UCSD-AML1 (cell line): ENCODE results near the gene UNC5CL.

Experiments used
- DNase-seq: peaks from one replicate; lab custom pipeline; 2025; ENCODE audit not compliant: unreplicated experiment; lab: John Stamatoyannopoulos, UW

Gene UNC5CL

DNA sequence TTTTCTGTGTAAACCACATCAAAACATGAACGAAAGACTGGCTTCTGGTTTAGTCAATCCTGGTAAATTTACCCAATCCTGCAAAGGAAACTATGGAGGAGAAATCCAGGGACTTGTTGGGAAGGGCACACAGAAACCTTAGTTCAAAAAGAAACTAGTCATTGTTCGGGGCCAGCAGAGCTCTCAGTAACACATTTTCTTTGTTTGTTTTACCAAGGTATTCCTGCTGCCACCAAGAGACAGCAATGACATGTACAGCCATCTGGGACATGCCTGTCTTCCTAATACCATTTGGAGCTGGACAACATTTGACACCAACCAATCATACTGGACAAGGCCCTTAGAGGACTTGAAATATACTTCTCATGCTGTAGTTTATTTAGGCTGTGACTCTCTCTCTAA is 24.9 kb upstream of the UNC5CL start:
- no peak for DNase-seq

DNA sequence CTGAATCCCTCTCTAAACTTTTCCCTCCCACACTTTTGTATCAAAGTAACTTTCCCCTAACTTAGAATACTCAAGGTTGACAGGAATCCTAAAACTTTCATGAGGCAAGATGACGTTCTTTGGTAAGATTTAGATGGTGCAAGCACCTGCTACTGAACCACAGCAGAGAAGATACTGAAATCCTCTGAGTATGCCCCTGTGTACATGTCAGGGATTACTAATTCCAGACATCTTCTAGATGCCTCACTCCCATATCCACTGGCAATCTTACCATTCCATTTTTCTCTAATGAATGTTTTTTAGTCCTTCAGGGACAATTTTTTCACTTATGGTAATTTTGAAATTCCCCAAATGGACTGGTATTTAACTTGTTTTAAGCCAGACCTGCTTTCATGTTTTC is 23.0 kb upstream of the UNC5CL start:
- DNase-seq, result no peak

DNA sequence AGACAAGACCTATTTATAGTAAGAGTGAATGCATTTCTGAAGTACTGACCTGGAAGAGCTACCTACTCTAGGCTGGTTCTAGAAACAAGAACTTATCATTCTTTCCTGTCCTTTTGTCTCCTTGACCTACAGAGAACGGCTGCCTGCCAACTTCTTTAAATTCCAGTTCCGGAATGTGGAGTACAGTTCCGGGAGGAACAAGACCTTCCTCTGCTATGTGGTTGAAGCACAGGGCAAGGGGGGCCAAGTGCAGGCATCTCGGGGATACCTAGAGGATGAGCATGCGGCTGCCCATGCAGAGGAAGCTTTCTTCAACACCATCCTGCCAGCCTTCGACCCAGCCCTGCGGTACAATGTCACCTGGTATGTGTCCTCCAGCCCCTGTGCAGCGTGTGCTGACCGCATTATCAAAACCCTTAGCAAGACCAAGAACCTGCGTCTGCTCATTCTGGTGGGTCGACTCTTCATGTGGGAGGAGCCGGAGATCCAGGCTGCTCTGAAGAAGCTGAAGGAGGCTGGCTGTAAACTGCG is 22.2 kb upstream of the UNC5CL start:
- no peak for DNase-seq

DNA sequence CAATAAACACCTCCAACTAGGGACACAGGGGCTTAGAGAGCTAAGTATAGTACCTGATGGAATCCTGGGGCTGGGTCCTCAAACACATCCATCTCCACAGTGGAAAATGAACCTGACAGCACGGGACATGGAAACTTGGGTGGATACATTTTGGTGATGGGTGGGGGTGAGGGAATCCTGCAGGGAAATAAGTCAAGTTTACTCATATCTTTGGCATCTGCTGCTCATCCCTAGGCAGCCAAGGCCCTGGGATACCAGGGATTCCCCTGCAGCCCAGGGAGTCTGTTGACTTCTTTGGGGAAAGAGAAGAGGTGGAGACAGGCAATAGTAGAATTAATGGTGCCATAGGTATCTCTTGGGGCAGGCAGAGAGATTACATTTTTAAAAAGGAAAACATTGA is 20.5 kb upstream of the UNC5CL start:
- DNase-seq, result no peak

DNA sequence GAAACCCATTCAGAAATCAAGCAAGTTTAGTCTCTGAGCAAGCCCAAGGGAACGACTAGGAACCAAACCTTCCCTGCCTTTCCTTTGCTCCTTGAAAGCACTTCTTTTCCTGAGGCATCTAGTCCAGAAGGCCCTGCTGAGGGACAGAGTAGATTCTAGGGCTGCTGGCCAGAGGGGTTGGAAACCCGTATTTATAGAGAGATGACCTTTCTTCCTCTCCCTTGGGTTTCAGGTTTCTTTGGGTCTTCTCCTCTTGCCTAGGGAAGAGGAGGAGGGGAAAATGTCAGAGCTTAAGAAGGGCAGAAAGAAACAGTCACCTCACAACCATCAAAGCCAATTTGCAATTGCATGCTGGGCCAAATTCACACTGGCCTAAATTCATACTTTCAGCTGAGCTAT is 19.8 kb upstream of the UNC5CL start:
- DNase-seq, result no peak

DNA sequence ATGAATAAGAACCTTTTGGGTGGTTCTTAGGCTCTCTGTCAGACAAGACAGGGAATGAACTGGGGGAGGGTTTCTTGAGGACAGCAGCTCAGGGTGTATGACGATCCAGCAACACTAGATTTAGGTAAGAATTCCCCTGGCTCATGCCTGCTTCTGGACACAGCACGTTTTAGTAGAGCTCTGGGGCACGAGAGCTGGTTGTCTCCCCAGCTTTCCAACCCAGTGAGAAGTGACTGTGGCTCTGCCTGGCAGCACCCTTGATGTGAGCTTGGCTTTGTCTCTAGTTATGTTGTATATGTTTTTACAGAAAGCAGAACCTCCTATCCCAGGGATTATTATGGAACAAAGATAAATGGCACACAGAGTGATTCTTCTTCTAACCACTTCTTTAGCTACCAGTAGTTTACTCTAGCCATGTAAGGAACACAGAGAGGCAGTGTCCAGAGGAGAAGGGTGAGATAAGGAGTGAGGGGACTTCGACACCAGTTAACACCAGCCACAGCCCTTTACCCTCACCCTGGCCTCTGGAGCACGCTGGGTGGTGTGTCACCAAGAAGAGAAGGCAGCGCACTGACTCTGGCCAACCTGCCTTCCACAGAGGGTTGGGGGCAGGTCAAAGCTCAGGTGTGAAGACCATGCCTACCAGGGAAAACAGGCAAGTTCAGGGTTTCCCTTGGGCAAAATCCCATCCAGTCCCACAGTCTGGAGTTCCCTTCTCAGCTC is 17.9 kb upstream of the UNC5CL start:
- DNase-seq, result no peak

DNA sequence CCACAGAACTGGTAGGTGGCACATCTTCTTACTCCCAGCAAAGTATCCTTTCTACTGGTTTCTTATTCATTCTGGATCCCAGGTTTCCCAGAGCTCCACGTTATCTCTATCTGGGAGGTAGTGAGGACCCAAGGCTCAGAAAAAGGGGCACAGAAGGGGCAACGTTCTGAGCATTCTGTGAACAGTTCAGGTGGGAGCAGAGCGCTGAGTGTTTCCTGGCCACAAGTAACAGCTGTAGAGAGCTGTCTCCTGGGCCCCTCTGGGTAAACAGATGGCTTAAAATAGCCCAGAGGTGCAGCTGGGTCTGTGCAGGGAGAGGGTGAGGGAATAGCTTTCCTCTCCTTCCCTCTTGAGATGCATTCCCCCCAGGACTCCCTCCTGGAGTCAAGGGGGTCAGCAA is 16.1 kb upstream of the UNC5CL start:
- no peak for DNase-seq

DNA sequence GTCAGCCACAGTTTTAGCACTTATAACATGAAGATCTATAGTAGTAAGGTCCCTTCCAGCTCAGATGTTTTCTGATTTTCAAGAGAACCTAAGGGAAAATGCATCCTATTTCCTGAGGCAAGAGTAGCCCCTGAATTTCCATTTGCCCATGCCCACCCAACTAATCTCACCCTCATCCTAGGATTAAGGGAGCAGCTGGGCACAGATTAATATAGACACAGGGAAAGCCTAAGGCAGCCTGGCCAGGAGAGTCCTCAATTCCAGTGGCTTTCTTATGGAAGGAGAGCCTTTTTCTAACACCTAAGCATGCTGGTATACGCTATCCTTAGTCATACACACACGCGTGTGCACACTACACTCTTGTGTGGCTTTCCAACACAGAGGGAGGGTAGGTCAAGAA is 15.5 kb upstream of the UNC5CL start:
- no peak for DNase-seq

DNA sequence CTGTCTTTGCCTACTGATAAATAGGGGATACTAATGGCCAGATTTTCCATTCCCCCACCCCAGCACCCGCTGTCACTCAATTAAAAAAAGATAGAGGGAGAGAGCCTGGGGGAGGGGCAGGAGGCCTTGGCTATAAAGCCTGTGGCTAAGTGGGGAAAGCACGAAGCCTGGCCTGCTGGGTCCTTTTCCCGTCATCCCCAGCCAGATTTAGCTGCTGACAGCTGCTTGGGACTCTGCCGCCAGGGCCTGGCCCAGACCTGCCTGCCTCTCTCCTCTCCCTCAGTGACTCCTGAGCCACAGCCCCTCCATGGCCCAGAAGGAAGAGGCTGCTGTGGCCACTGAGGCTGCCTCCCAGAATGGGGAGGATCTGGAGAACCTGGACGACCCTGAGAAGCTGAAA is 14.0 kb upstream of the UNC5CL start, which contains the start of gene APOBEC2:
Gene APOBEC2 (plus strand): TSS at position 162 of the 400 bp plus-strand sequence. CDS start 146 bp downstream, at position 308.
- no peak for DNase-seq

DNA sequence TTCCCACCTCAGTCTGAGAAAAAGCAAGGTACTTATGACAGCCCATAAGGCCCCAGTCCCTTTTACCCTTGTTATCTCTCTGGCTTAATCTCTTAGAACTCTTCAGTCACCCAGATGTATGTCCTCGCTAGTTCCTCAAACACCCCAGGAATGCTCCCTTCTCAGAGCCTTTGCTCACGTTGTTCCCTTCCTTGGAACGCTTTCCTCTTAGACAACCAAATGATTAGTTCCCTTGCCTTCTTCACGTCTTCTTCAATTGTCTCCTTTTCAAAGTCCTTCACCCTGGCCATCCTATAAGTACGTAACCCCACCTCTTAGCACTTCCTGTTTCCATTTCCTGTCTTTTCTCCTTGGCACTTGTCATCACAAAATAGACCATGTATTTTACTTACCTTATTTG is 12.9 kb upstream of the UNC5CL start:
- DNase-seq, result no peak

DNA sequence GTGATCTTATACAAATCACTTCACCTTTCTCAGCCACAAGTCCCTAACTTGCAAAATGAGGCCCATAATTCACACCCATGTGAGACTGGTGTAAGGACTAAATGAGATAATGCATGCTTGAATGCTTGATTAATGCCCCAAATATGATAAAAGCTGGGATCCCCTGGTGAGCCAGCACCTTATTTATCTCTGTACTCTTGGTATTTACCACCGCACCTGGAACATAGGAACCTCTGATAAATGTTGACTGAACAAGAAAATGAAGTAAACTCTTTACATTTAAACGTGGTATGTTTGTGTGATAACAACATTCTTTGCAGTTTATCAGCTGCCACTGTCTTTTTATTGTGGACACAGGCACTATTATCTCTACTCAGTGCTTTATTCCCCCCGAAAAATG is 11.5 kb upstream of the UNC5CL start:
- no peak for DNase-seq

DNA sequence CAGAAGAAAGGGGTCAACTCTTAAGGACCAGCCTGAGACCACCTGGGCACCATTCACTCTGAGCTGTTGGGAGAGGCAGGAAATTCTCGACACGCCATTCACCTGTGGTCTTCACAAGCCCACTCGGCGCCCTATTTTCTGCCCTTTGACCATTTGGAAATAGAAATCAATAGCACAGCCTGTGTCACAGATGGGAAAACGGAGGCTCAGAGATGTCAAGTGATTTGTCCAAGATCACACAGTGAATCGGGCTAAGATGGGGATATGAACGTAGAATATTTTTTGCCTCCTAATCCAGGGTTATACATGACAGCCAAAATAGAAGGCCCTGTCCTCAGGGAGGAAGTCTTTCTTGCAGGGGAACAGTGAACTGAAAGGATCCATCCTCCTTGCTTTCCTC is 10.9 kb upstream of the UNC5CL start:
- no peak for DNase-seq

DNA sequence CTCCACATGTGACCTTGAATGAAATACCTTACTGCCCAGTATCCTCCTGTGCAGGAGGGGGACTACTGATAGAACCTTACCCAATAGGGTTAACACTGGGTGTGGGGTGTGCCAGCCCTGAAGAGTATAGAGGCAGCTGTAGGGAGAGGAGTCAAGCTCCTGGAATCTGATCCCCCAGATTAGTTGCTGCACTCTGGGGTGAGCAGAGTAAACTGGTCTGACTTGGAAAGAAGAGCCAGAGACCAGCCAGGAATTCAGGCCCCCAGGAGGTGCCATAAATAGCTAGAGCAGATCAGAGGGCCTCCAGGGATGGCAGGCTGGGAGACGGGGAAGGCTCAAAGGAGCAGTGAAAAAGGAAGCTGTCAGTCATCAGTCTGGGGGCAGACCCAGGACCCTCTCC is 10.5 kb upstream of the UNC5CL start:
- DNase-seq, result no peak

DNA sequence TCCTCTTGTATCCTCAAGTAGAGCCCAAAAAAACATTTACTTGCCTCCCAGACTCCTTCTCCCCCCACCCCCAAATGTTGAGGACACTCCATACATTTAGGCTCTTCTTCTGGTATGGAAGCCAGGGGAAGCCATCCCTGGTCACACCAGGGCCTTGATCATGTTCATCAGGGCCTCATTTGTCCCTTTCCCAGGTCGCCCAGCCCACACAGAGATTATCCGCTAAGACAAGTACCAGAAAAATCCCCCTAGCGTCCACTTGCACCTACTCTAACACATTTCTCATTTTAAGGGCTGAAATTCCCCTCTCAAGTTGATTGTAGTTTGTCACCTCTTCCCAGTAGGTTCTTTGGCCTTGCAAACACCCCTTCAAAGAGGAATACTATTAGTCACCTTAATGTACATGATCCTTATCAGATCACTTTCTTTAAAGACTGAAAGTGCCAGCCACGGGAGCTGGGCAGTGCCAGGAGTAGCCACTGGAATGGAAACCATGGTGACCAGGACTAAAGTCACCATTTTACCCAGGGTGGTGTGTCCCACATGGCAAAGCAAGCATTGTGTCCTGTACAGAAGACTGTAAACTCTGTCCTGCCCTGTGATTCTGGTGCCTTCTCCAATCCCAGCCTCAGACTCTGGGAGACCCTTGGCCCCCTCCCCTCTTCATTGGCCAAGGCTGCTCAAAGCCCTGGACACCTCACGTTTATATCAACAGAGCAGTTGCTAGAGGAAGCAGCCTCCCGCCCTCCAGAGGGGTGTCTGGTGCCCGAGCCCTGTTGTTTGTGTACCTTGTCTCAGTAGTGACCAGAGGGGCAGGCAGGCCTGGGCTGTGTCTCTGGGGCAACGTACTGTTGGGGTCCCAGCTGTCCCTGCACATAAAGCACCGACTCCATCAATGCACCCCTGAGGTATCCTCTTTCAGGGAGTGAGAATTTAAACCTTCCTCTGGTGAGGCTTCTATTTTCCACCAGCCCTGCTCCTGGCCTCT is 9.0 kb upstream of the UNC5CL start:
- DNase-seq, result no peak

DNA sequence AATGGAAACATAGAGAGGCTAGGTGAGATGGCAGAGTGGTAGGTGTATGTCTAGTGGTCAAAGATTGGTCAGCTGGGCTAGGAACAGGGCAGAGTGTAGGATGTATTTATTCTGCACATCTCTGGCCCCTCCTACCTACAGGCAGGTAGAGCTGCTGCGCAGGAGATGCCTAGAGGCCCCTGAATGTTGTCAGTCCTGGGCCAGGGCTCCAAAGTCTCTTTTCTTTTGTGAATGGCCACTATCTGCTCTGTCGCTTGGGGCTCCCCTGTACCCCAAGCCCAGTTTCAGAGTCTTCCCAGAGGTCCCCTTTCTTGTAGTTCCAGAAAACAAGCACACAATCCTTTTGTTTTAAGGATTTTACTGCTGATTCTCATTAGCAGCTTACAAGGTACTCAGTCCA is 8.3 kb upstream of the UNC5CL start:
- DNase-seq, result no peak

DNA sequence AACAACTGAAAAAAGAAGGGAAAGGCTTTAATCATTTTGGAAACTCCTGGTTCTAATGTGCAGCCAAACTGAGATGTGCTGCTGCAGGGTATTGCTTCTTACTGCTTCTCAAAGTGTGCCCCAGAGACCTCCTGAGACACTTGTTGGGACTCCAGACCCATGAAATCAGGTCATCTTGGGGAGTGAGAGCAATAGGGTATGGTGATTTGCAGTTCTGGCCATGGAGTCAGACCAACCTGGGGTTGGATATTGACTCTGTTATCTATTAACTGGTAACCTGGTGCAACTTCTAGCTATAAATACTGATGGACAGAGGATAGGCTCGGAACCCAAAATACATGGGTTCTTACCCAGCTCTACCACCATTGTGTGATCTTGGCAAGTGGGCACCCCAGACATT is 7.1 kb upstream of the UNC5CL start:
- DNase-seq, result no peak

DNA sequence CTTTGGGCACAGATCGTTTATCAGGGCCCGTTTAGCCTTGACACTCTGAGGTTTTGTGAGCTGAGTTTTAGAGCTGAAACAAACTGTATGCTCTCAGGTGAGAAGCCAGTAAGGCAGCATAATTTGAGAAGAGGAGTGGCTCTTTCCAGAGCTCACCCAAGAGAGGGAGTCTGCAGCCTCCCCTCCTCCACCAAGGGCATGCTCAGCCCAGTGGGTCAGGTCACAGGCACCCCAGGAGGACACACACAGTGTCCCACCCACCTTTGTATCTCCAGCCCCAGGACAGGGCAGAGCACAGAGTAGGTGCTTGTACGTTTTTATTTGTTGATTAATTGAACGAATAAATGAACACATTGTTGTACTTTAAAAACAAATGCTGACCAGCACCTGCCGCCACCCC is 6.6 kb upstream of the UNC5CL start:
- DNase-seq, result no peak

DNA sequence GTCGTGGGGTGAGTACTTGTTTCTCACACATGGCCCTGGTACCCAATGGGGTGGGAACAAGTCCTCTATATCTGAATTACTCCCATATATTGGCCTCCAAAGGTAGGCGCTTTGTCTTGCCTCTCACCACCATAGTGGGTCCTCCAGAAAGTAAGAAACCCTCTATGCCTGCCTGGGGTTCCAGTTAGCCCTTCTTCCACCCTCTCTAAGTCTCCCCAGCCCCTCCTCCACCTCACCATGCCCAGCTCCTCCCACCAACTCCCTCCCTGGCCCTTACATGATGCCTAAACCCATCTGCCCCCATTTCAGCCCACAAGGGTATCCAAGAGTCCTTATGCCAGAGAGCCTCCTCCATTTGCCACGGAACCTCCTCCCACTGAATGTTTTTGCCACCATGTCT is 4.1 kb upstream of the UNC5CL start:
- DNase-seq, result no peak

DNA sequence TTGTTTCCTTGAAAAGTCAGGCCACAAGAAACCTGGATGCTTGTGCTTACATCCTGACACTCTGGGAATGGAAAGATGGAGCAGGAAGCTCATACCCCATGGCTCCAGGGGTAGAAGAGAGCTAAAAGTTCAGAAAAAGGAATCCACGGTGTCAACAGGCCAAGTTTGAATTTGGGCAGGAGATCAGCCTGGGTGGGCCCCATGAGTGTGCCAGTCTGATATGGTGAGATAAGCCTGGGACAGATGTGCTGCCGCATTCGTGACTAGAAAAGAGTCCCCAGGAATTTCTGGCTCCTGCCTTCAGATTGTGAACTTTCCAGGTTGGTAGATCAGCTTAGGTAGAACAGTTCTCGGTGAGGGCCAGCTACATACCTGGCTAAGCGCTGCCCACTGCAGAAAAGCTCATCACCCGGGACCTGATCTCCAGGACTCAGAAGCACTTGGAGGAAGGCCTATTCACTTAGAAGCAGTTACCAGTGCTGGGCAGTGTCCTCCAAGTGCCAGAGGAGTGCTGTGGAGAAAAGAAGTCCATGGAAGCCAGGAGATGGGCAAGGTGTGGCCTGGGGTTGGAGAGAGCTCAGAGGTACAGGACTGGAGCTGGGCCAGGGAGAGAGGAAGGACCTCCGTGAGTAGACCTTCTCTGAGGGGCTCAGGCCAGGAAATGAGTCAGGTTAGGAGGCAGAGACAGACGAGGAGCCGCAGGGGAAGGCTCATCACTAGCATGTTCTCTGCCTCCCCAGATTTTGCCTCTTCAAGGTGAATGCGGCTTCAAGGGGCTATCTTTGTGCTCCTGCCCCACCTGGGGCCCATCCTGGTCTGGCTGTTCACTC is 3.4 kb upstream of the UNC5CL start, which contains the start of gene TSPO2:
Gene TSPO2 (plus strand): TSS at position 242 of the 830 bp plus-strand sequence. CDS start 519 bp downstream, at position 761.
- no peak for DNase-seq

DNA sequence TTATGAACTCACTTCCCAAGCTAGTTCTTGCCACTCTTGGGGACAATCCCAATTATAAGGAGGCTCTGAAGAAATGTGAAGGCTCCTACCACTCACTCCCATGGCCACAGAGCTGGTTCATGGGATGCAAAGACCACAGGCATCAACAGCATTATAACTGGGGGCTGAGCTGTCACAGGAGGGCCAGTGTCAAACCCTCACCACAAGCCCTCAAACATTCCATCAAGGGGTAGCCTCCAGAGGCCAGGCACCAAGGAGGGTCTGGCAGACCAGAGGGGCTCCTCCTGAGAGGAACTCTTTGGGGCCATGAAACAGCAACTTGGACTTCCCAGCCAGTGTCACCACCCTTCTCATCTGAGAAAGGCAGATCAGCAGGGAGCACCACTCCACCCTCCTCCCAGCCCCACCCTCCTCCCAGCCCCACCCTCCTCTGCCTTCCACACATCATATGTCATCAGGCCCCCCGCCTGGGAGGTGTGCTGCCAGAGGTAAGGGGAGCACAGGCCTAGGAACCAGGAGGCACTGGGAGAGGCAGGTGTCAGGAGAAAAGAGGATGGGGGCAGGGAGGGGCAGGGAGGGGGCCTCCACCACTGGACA is 2.0 kb upstream of the UNC5CL start:
- DNase-seq, result no peak
